GM19467 (cell line): ENCODE results near the gene ZNF469.

Experiments
- ATAC-seq: cut with Tn5 transposase; IDR thresholded peaks from one replicate; pipeline ENCODE4 v1.9.1; 2021; ENCODE audit warnings: mild to moderate bottlenecking, moderate library complexity; ENCODE audit not compliant: unreplicated experiment

The ZNF469 gene

GRCh38 chr16:88423448-88423850 lies 40.7 kb downstream of the ZNF469 start:
- no peak for ATAC-seq

- no peak for ATAC-seq
Measured at GRCh38 chr16:88424587-88425235, 42.0 kb downstream of the ZNF469 start.

- ATAC-seq = no peak
Measured at GRCh38 chr16:88426018-88426417, 43.3 kb downstream of the ZNF469 start.

- no peak for ATAC-seq
Measured at GRCh38 chr16:88427376-88427775, 44.6 kb downstream of the ZNF469 start.

- ATAC-seq = no peak
Measured at GRCh38 chr16:88428156-88428555, 45.4 kb downstream of the ZNF469 start.

GRCh38 chr16:88428616-88429386 lies 46.0 kb downstream of the ZNF469 start:
- ATAC-seq = no peak

GRCh38 chr16:88429387-88430184 lies 46.8 kb downstream of the ZNF469 start:
- no peak for ATAC-seq

- ATAC-seq = no peak
Measured at GRCh38 chr16:88430185-88430523, 47.4 kb downstream of the ZNF469 start.

GRCh38 chr16:88430524-88431446 lies 48.0 kb downstream of the ZNF469 start:
- no peak for ATAC-seq

GRCh38 chr16:88431651-88432050 lies 48.9 kb downstream of the ZNF469 start:
- no peak for ATAC-seq

GRCh38 chr16:88432174-88432573 lies 49.4 kb downstream of the ZNF469 start:
- no peak for ATAC-seq
